Stimulated activated CD4-positive, alpha-beta T cell treated with anti-CD3 and anti-CD28 coated beads, Interleukin-2, amount 100 ng/mL, for 48 hours (primary cell): Measurements from ENCODE around the gene DCST2.
A peak's percentile ranks its signal among the peaks of the same experiment; 100 is the strongest.

ENCODE experiments used
- DNase-seq, 2 donors: peaks; one replicate each; pipeline ENCODE4 v3.0.0-alpha.2; 2020

The DCST2 gene

GRCh38 chr1:155048449-155049334 lies 15.1 kb upstream of the DCST2 start:
- no peak for DNase-seq

GRCh38 chr1:155044812-155045657 lies 11.5 kb upstream of the DCST2 start:
- DNase-seq, result peak in 1 of 2 donors; percentile 48

GRCh38 chr1:155044365-155044764 lies 10.8 kb upstream of the DCST2 start:
- no peak for DNase-seq

GRCh38 chr1:155043793-155044192 lies 10.2 kb upstream of the DCST2 start:
- no peak for DNase-seq

- no peak for DNase-seq
Measured at GRCh38 chr1:155043301-155043702, 9.7 kb upstream of the DCST2 start.

- DNase-seq, result no peak
Measured at GRCh38 chr1:155042789-155043188, 9.2 kb upstream of the DCST2 start.

GRCh38 chr1:155040358-155041093 lies 6.9 kb upstream of the DCST2 start:
- DNase-seq, result no peak

GRCh38 chr1:155039308-155039669 lies 5.7 kb upstream of the DCST2 start:
- DNase-seq, result no peak

- DNase-seq, result no peak
Measured at GRCh38 chr1:155038602-155039307, 5.2 kb upstream of the DCST2 start.

- no peak for DNase-seq
Measured at GRCh38 chr1:155037851-155038441, 4.4 kb upstream of the DCST2 start.

GRCh38 chr1:155037043-155037442 lies 3.5 kb upstream of the DCST2 start:
- no peak for DNase-seq

GRCh38 chr1:155035936-155036335 lies 2.4 kb upstream of the DCST2 start:
- no peak for DNase-seq

- no peak for DNase-seq
Measured at GRCh38 chr1:155034318-155035208, 982 bp upstream of the DCST2 start.

GRCh38 chr1:155032886-155033285 lies 695 bp downstream of the DCST2 start:
- DNase-seq, result no peak

- no peak for DNase-seq
Measured at GRCh38 chr1:155030899-155031298, 2.7 kb downstream of the DCST2 start.

GRCh38 chr1:155030243-155030795 lies 3.3 kb downstream of the DCST2 start:
- DNase-seq, result no peak

GRCh38 chr1:155029513-155030242 lies 3.9 kb downstream of the DCST2 start:
- no peak for DNase-seq

GRCh38 chr1:155026588-155026987 lies 7.0 kb downstream of the DCST2 start:
- DNase-seq, result no peak

GRCh38 chr1:155026154-155026553 lies 7.4 kb downstream of the DCST2 start:
- DNase-seq, result no peak

- no peak for DNase-seq
Measured at GRCh38 chr1:155024315-155024714, 9.3 kb downstream of the DCST2 start.
